ENCODE data around the gene TAF4B.

DNA sequence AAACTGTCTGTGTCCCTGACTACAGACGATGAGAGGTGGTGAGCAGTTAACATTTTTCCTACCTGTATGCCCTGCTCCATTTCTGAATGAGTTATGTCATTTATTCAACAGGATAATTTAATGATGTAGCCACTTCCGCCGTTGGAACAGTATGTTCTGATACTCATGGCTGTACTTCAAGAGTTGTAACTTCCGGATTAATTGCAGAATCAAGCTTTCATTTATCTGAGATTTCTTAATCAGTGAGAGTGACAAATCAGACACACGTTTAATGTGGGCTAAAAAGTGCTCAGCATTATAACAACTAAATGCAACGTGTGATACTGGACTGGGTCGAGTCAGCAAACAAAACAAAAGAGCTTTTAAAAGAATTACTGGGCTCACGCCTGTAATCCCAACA, 214.4 kb downstream of the TAF4B start:
- no peak for TF ChIP-seq EMX1 (CRISPR knock-in tag; IDR thresholded peaks at IDR 0.05)
- TF ChIP-seq, protein P1, sequence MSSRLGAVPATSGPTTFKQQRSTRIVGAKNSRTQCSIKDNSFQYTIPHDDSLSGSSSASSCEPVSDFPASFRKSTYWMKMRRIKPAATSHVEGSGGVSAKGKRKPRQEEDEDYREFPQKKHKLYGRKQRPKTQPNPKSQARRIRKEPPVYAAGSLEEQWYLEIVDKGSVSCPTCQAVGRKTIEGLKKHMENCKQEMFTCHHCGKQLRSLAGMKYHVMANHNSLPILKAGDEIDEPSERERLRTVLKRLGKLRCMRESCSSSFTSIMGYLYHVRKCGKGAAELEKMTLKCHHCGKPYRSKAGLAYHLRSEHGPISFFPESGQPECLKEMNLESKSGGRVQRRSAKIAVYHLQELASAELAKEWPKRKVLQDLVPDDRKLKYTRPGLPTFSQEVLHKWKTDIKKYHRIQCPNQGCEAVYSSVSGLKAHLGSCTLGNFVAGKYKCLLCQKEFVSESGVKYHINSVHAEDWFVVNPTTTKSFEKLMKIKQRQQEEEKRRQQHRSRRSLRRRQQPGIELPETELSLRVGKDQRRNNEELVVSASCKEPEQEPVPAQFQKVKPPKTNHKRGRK (CRISPR knock-in tag; IDR thresholded peaks at IDR 0.05; ENCODE audit: borderline replicate concordance): no peak
- TF ChIP-seq NFYB (CRISPR knock-in tag; conservative IDR thresholded peaks at IDR 0.05; ENCODE audit: low read depth): no peak
- no peak for TF ChIP-seq ZNF263 (CRISPR knock-in tag; IDR thresholded peaks at IDR 0.05; ENCODE audit: low read depth)
- TF ChIP-seq, protein P2, sequence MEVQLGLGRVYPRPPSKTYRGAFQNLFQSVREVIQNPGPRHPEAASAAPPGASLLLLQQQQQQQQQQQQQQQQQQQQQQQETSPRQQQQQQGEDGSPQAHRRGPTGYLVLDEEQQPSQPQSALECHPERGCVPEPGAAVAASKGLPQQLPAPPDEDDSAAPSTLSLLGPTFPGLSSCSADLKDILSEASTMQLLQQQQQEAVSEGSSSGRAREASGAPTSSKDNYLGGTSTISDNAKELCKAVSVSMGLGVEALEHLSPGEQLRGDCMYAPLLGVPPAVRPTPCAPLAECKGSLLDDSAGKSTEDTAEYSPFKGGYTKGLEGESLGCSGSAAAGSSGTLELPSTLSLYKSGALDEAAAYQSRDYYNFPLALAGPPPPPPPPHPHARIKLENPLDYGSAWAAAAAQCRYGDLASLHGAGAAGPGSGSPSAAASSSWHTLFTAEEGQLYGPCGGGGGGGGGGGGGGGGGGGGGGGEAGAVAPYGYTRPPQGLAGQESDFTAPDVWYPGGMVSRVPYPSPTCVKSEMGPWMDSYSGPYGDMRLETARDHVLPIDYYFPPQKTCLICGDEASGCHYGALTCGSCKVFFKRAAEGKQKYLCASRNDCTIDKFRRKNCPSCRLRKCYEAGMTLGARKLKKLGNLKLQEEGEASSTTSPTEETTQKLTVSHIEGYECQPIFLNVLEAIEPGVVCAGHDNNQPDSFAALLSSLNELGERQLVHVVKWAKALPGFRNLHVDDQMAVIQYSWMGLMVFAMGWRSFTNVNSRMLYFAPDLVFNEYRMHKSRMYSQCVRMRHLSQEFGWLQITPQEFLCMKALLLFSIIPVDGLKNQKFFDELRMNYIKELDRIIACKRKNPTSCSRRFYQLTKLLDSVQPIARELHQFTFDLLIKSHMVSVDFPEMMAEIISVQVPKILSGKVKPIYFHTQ (CRISPR knock-in tag; IDR thresholded peaks at IDR 0.05): no peak
- TF ChIP-seq ATF1 (CRISPR knock-in tag; IDR thresholded peaks at IDR 0.05): no peak
- TF ChIP-seq, protein P3, sequence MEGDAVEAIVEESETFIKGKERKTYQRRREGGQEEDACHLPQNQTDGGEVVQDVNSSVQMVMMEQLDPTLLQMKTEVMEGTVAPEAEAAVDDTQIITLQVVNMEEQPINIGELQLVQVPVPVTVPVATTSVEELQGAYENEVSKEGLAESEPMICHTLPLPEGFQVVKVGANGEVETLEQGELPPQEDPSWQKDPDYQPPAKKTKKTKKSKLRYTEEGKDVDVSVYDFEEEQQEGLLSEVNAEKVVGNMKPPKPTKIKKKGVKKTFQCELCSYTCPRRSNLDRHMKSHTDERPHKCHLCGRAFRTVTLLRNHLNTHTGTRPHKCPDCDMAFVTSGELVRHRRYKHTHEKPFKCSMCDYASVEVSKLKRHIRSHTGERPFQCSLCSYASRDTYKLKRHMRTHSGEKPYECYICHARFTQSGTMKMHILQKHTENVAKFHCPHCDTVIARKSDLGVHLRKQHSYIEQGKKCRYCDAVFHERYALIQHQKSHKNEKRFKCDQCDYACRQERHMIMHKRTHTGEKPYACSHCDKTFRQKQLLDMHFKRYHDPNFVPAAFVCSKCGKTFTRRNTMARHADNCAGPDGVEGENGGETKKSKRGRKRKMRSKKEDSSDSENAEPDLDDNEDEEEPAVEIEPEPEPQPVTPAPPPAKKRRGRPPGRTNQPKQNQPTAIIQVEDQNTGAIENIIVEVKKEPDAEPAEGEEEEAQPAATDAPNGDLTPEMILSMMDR (IDR thresholded peaks at IDR 0.05): no peak

Measured in WTC11 (cell line).